WTC11 (cell line): ENCODE data around the gene RANBP17. TPM values are rescaled to one million over a fixed set of nuclear protein-coding genes. Genes with fewer than 3 reads are reported as not detected.

Experiments used
- ATAC-seq: fragments of 200-7000 bp; cut with Tn5 transposase; 2 replicates; pipeline ENCODE4 v1.10.0; 2021; ENCODE audit warnings: mild to moderate bottlenecking, moderate library complexity
- CTCF ChIA-PET: fragments of 300-600 bp; sonication (Branson Sonifier 250); formaldehyde crosslinking; loops from one replicate; lab custom pipeline; 2021; ENCODE audit warnings: antibody characterized with exemption; lab: Charles Lee
- POLR2A ChIA-PET: fragments of 350-600 bp; sonication (Branson Sonifier 250); formaldehyde crosslinking; loops from one replicate; lab custom pipeline; 2021; ENCODE audit warnings: antibody characterized with exemption; lab: Charles Lee
- DNase-seq: peaks from one replicate; pipeline ENCODE4 v3.0.0; 2021; ENCODE audit warnings: low spot score
- H3K27ac Mint-ChIP-seq: 2 replicates; pipeline ENCODE4 v1.8.0; 2021; ENCODE audit warnings: mixed read lengths
- H3K27me3 Mint-ChIP-seq: 2 replicates; pipeline ENCODE4 v1.8.0; 2021; ENCODE audit warnings: low read depth, mild to moderate bottlenecking, moderate library complexity, mixed read lengths
- H3K36me3 Mint-ChIP-seq: 2 replicates; pipeline ENCODE4 v1.8.0; 2021; ENCODE audit warnings: mixed read lengths
- H3K4me1 Mint-ChIP-seq: 2 replicates; pipeline ENCODE4 v1.8.0; 2022; ENCODE audit warnings: mixed read lengths
- H3K4me3 Mint-ChIP-seq: 2 replicates; pipeline ENCODE4 v1.8.0; 2021; ENCODE audit warnings: mild to moderate bottlenecking, moderate library complexity, mixed read lengths
- H3K9me3 Mint-ChIP-seq: 2 replicates; pipeline ENCODE4 v1.8.0; 2021; ENCODE audit warnings: mixed read lengths
- CDX4 ChIP-seq: fragments of 250-450 bp; sonication (Bioruptor Pico); IDR thresholded peaks from 2 replicates; pipeline ENCODE4 v1.9.0; 2021; ENCODE audit warnings: moderate library complexity, mild to moderate bottlenecking, inconsistent platforms, borderline replicate concordance
- CREB1 ChIP-seq: sonication (generic); formaldehyde crosslinking; IDR thresholded peaks from 2 replicates; pipeline ENCODE4 v1.8.0; 2023; ENCODE audit warnings: mild to moderate bottlenecking, missing genetic modification reagents
- E2F1 ChIP-seq: sonication (generic); formaldehyde crosslinking; IDR thresholded peaks from 2 replicates; pipeline ENCODE4 v1.8.0; 2022; ENCODE audit warnings: mild to moderate bottlenecking, missing genetic modification reagents
- E2F4 ChIP-seq: sonication (generic); formaldehyde crosslinking; IDR thresholded peaks from 2 replicates; pipeline ENCODE4 v1.8.1; 2022; ENCODE audit warnings: low read depth, mild to moderate bottlenecking, moderate library complexity, missing genetic modification reagents, borderline replicate concordance
- E2F5 ChIP-seq: sonication (generic); formaldehyde crosslinking; IDR thresholded peaks from 2 replicates; pipeline ENCODE4 v1.8.1; 2022; ENCODE audit warnings: mild to moderate bottlenecking, moderate library complexity, missing genetic modification reagents
- ETV6 ChIP-seq: sonication (generic); formaldehyde crosslinking; IDR thresholded peaks from 2 replicates; pipeline ENCODE4 v1.8.1; 2022; ENCODE audit warnings: mild to moderate bottlenecking, missing genetic modification reagents
- HMGA2 ChIP-seq: fragments of 250-450 bp; sonication (Bioruptor Pico); IDR thresholded peaks from 2 replicates; pipeline ENCODE4 v1.4.0; 2021; ENCODE audit warnings: mild to moderate bottlenecking, moderate library complexity
- IRF2 ChIP-seq: sonication (generic); formaldehyde crosslinking; IDR thresholded peaks from 2 replicates; pipeline ENCODE4 v1.8.0; 2022; ENCODE audit warnings: low read depth, missing genetic modification reagents, borderline replicate concordance
- MYBL2 ChIP-seq: sonication (generic); formaldehyde crosslinking; IDR thresholded peaks from 2 replicates; pipeline ENCODE4 v1.8.1; 2023; ENCODE audit warnings: mild to moderate bottlenecking, moderate library complexity, missing genetic modification reagents
- NR3C1 ChIP-seq: sonication (generic); formaldehyde crosslinking; conservative IDR thresholded peaks from 2 replicates; pipeline ENCODE4 v1.8.1; 2023; ENCODE audit warnings: low read depth, mild to moderate bottlenecking, missing genetic modification reagents
- OVOL2 ChIP-seq: fragments of 250-450 bp; sonication (Bioruptor Pico); IDR thresholded peaks from 2 replicates; pipeline ENCODE4 v1.9.0; 2021; ENCODE audit warnings: mild to moderate bottlenecking, borderline replicate concordance
- PRDM15 ChIP-seq: sonication (generic); formaldehyde crosslinking; IDR thresholded peaks from 2 replicates; pipeline ENCODE4 v1.8.0; 2022; ENCODE audit warnings: missing genetic modification reagents
- STAT6 ChIP-seq: sonication (generic); formaldehyde crosslinking; conservative IDR thresholded peaks from 2 replicates; pipeline ENCODE4 v1.8.1; 2023; ENCODE audit warnings: mild to moderate bottlenecking, low read depth, missing genetic modification reagents, moderate library complexity
- TEAD1 ChIP-seq: sonication (generic); formaldehyde crosslinking; IDR thresholded peaks from 2 replicates; pipeline ENCODE4 v1.8.0; 2022; ENCODE audit warnings: mild to moderate bottlenecking, missing genetic modification reagents
- ZMAT4 ChIP-seq: fragments of 250-450 bp; sonication (Bioruptor Pico); IDR thresholded peaks from 2 replicates; pipeline ENCODE4 v1.9.0; 2021; ENCODE audit warnings: mild to moderate bottlenecking
- ZNF138 ChIP-seq: sonication (generic); formaldehyde crosslinking; conservative IDR thresholded peaks from 2 replicates; pipeline ENCODE4 v1.8.1; 2022; ENCODE audit warnings: mild to moderate bottlenecking, moderate library complexity, missing genetic modification reagents
- ZNF425 ChIP-seq: fragments of 250-450 bp; sonication (Bioruptor Pico); conservative IDR thresholded peaks from 2 replicates; pipeline ENCODE4 v1.9.0; 2021; ENCODE audit warnings: mild to moderate bottlenecking
- total RNA-seq: library from RNA; stranded (reverse); gene quantifications from 3 replicates; pipeline ENCODE4 v1.2.3, GENCODE V29; 2021

RANBP17 gene
- total RNA-seq, 1 experiment from 2014 or later = 23.1 TPM

GRCh38 chr5:171189442-171189841 is 327.6 kb downstream of the RANBP17 start (continued):
- TF ChIP-seq PRDM15 (CRISPR knock-in tag) (no peak), E2F4 (CRISPR knock-in tag) (no peak), ZNF138 (CRISPR knock-in tag) (no peak), TEAD1 (CRISPR knock-in tag) (no peak)

GRCh38 chr5:171192111-171192510 is 330.3 kb downstream of the RANBP17 start:
- peaks cover 13% of the 10 kb centered on the region for H3K9me3 Mint-ChIP-seq
- DNase-seq (no peak), ATAC-seq (no peak)
- TF ChIP-seq MYBL2 (CRISPR knock-in tag) (no peak), NR3C1 (no peak), STAT6 (CRISPR knock-in tag) (no peak), E2F5 (CRISPR knock-in tag) (no peak), E2F1 (no peak)
- POLR2A ChIA-PET = no interaction called here
- CTCF ChIA-PET = interaction anchor here (1.4 kb wide), 1 partner anchor 15 kb away, joined by 4 read pairs; no protein-coding TSS in a partner anchor
- no peaks in the 10 kb centered on the region for H3K36me3 Mint-ChIP-seq
- H3K27ac Mint-ChIP-seq = no peak overlapping the region
- H3K4me3 Mint-ChIP-seq = no peak overlapping the region
- H3K4me1 Mint-ChIP-seq = peaks cover 9% of the 10 kb centered on the region
- no peaks in the 10 kb centered on the region for H3K27me3 Mint-ChIP-seq

GRCh38 chr5:171201310-171201709 is 339.5 kb downstream of the RANBP17 start:
- H3K36me3 Mint-ChIP-seq = no peaks in the 10 kb centered on the region

More at GRCh38 chr5:171201310-171201709, 339.5 kb downstream of the RANBP17 start:
- no peaks in the 10 kb centered on the region for H3K27me3 Mint-ChIP-seq
- ATAC-seq = peak; percentile 46; the same call in 1 of the 2 replicates
- no peak for DNase-seq
- H3K9me3 Mint-ChIP-seq = no peaks in the 10 kb centered on the region
- ChIA-PET CTCF (interaction anchor here (0.7 to 1.5 kb wide), 3 partner anchors 39 to 392 kb away, joined by 3 to 4 read pairs (median 3); no protein-coding TSS in a partner anchor), POLR2A (no interaction called here)
- TF ChIP-seq CDX4 (no peak), HMGA2 (CRISPR knock-in tag) (no peak), CREB1 (CRISPR knock-in tag) (no peak), ETV6 (CRISPR knock-in tag) (no peak), ZMAT4 (CRISPR knock-in tag) (no peak), IRF2 (CRISPR knock-in tag) (no peak), ZNF425 (CRISPR knock-in tag) (no peak), STAT6 (CRISPR knock-in tag) (no peak), OVOL2 (no peak)
- peaks cover 20% of the 10 kb centered on the region for H3K4me1 Mint-ChIP-seq
- no peak overlapping the region for H3K27ac Mint-ChIP-seq
- H3K4me3 Mint-ChIP-seq = no peak overlapping the region
